GM10266 (cell line): ENCODE results near the gene BET1L.

Experiments used
- DNase-seq: peaks from one replicate; pipeline ENCODE4 v3.0.0; 2012; ENCODE audit errors: extremely low spot score
- TF ChIP-seq, protein P1 (sequence below): IDR thresholded peaks from 2 replicates; pipeline ENCODE4 v1.5.1; 2012; ENCODE audit warnings: mild to moderate bottlenecking, low read depth; ENCODE audit not compliant: control insufficient read depth, insufficient read depth; ENCODE audit errors: missing control alignments

Gene BET1L, protein sequence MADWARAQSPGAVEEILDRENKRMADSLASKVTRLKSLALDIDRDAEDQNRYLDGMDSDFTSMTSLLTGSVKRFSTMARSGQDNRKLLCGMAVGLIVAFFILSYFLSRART

DNA sequence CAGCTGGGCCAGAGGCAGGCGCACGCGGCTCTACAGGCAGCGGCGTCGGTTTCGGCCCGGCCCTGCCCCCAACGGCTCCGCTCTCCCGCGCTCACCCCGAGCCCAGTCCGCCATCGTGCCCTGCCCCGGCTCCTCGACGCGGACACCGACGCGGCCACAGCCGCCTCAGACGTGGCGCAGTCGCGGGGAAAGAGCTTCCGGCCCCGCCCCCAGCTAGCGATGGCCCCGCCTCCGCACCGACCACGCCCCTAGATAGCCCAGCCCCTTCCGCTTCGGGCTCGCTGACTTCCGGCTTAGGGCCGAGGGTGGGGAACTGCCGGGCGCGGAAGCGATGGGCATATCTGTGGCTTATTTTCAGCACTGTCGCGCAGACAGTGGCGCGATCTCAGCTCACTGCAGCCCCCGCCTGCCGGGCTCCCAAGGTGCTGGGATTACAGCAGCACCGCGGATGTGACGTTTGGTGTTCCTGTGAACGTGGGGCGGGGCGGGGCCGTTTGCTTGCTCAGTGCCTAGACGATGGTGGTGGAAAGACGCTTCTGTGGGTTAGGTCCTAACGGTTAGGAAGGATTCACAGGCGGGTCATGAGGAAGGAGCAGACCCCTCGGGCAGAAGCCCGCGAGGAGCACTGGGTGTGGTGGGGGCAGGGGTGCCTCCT, at the start of gene BET1L, which contains the start of gene RIC8A:
TSS of gene BET1L (minus strand) at position 192 of the 655 bp plus-strand sequence. CDS start at position 114, 78 bp downstream.
TSS of gene RIC8A (plus strand) at position 501 of the 655 bp plus-strand sequence. CDS start 1,147 bp downstream, outside the sequence.
- TF ChIP-seq, protein P1, sequence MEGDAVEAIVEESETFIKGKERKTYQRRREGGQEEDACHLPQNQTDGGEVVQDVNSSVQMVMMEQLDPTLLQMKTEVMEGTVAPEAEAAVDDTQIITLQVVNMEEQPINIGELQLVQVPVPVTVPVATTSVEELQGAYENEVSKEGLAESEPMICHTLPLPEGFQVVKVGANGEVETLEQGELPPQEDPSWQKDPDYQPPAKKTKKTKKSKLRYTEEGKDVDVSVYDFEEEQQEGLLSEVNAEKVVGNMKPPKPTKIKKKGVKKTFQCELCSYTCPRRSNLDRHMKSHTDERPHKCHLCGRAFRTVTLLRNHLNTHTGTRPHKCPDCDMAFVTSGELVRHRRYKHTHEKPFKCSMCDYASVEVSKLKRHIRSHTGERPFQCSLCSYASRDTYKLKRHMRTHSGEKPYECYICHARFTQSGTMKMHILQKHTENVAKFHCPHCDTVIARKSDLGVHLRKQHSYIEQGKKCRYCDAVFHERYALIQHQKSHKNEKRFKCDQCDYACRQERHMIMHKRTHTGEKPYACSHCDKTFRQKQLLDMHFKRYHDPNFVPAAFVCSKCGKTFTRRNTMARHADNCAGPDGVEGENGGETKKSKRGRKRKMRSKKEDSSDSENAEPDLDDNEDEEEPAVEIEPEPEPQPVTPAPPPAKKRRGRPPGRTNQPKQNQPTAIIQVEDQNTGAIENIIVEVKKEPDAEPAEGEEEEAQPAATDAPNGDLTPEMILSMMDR, result no peak
- DNase-seq, result peak; percentile 99

DNA sequence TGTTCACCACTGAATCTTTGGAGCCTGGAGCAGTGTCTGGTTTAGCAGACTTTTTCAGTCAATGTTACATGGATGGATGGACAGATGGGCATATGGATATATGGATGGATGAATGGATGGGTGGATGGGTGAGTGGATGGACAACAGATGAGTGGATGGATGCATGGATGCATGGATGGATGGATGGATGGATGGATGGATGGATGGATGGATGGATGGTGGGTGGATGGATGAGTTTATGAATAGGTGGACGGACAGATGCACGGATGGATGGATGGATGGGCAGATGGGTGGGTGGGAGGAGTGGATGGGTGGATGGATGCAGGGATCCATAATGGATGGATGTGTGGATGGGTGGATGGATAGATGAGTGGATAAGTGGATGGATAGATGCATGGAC, 48.6 kb upstream of the BET1L start:
- DNase-seq, result no peak
- TF ChIP-seq, protein P1, result no peak

DNA sequence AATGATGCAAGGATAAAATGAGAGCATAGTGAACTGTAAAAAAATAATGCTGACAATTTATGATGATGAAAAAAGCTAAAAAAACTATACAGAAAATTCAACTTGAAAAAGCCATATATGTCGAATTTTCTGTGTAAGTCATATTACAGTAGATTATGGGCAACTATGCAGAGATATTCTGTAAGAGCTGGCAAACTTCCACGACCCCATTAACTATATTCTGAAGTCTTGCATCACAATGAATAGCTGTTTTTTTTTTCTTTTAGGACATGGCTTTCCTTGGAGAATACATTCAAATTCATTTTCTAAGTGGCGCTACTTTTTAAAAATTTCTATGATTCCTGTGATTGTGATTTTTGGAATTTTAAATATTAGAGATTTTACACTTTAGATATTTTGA, 48.0 kb upstream of the BET1L start:
- DNase-seq, result no peak
- TF ChIP-seq, protein P1, result no peak

DNA sequence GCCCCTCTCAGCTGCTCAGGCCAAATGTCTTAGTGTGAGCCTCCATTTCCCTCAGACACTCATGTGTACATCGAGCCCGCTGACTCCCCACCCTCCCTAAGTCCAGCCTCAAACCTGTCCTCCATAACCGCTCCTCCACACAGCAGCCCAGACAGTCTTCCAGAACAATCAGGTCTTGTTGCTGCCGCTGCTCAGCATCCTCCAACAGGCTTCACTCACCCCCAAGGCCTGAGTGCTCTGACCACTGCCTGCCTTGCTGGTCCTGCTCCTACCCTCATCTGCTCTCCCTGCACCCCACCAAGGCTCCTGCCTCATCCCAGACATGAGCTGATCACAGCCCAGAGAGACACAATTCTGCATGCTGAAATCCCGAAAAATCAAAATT, 46.7 kb upstream of the BET1L start:
- no peak for DNase-seq
- TF ChIP-seq, protein P1, result no peak

DNA sequence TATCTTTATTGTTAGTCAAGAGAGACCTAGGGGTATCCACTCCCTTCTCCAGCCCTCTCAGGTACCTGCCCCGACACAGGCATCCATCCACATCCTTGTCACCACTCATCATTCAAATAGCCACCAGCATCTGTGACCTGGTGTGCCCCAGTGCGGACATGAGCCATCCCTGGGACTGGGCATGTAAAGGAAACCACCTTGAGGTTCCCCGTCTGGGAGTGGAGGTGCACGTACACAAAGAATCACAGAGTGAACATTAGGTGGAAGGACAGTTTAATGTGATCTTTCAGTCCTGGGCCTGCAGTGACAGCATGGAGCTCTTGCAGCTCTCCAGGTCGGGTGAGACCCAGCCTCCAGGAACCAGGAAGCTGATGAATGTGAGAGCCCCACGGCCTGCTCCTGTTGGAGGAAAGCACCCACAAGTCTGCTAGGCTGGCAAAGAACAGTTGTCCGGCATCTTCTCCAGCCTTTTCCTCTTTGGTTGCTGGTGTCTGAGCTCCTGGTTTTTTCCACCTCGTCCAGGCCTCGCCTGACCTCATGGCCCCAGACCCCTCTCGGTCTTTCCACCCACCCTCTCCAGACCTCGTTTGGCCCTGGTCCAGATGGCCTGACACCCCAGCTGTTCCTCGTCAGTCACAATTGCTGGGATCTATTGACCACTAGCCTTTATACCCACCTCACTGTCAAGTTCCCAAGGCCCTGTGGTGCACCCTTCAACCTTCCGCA, 46.1 kb upstream of the BET1L start:
- no peak for DNase-seq
- TF ChIP-seq, protein P1, result no peak

DNA sequence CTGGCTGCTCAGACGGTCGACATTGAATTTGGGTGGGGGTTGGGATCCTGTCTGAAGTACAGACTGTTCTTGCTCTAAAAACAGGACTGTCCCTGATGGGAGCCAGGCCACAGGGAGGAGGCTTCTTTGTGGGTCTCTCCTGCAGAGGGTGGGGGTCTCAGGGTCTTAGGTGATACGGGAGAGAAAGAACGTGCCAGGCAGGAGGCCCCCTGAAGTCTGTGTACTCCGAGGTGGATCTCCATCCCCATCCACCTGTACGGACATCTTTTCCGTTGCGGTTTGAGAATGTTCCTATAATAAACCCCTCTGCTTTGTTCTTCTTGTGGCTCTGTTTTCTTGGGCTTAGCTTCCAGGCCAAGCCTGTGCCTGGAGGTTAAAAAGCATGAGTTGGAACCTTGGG, 45.5 kb upstream of the BET1L start:
- no peak for DNase-seq
- TF ChIP-seq, protein P1, result no peak

DNA sequence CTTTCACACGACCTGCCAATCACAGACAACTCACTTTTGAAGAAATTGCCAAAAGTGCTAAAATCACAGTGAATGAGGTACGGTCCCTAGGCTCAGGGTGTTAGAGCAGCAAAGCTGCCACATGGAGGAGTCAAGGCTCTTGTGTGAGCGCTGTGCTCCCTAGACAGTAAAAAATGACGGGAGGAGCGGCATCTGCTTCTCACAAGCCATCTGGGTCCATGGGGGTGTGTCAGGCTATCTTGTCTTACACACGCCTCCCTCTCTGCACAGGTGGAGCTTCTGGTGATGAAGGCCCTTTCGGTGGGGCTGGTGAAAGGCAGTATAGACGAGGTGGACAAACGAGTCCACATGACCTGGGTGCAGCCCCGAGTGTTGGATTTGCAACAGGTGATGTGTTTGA, 44.4 kb upstream of the BET1L start:
- TF ChIP-seq, protein P1, result no peak
- no peak for DNase-seq
